ENCODE data around the gene TMEM150C.

Gene TMEM150C

GRCh38 chr4:82542642-82543041, 19.1 kb downstream of the TMEM150C start:
- H3K4me3 ChIP-seq = no peak overlapping the region
- DNase-seq = no peak
- no peak overlapping the region for H3K27ac ChIP-seq
- intact Hi-C loops (cut with DNase I; ENCODE audit: low total_unique reads) = no loop called here
- H3K9me3 ChIP-seq = peaks cover 0 to 5% (median 0%) of the 10 kb centered on the region in 3 donors
- no peaks in the 10 kb centered on the region for H3K27me3 ChIP-seq
- H3K36me3 ChIP-seq = no peaks in the 10 kb centered on the region
- TF ChIP-seq CTCF (IDR thresholded peaks at IDR 0.05) = no peak
- H3K4me1 ChIP-seq = no peaks in the 10 kb centered on the region

- Histone ChIP-seq H3K4me1 (no peaks in the 10 kb centered on the region), H3K4me3 (no peak overlapping the region), H3K27me3 (peaks cover 0 to 5% of the 10 kb centered on the region in 2 donors), H3K9me3 (no peaks in the 10 kb centered on the region), H3K27ac (no peak overlapping the region), H3K36me3 (no peaks in the 10 kb centered on the region)
- no peak for DNase-seq
- TF ChIP-seq CTCF (IDR thresholded peaks at IDR 0.05) = no peak
- intact Hi-C loops (cut with DNase I; ENCODE audit: low total_unique reads) = no loop called here
These were observed 32.5 kb downstream of the TMEM150C start for GRCh38 chr4:82529322-82529721.

DNA sequence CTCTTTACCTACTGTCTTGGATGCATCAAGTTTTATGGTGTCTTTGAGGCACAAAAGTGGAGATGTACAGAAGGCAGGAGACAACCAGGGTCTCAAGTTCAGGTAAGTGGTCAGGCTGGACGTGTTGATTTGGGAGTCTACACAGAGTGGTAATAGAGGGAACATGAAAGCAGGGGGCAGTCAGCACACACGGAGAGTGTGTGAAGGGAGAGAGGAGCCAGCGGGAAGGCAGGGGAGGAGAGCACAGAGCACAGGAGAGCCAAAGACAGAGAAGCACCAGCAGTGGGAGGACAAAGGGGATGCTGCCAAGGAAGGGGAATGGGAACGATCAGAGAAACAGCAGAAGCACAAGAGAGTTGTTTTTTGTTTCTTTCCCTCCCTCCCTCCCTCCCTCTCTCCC, 32.9 kb downstream of the TMEM150C start:
- H3K4me1 ChIP-seq = no peaks in the 10 kb centered on the region
- H3K27me3 ChIP-seq = peaks cover 0 to 5% of the 10 kb centered on the region in 2 donors
- H3K27ac ChIP-seq = no peak overlapping the region
- H3K4me3 ChIP-seq = no peak overlapping the region
- H3K36me3 ChIP-seq = no peaks in the 10 kb centered on the region
- DNase-seq = no peak
- no peak for TF ChIP-seq CTCF (IDR thresholded peaks at IDR 0.05)
- no peaks in the 10 kb centered on the region for H3K9me3 ChIP-seq
- intact Hi-C loops (cut with DNase I; ENCODE audit: low total_unique reads) = no loop called here

- H3K27ac ChIP-seq = no peak overlapping the region
- H3K27me3 ChIP-seq = peaks cover 0 to 5% of the 10 kb centered on the region in 2 donors
- no peaks in the 10 kb centered on the region for H3K9me3 ChIP-seq
- no peak for TF ChIP-seq CTCF (IDR thresholded peaks at IDR 0.05)
- H3K36me3 ChIP-seq = no peaks in the 10 kb centered on the region
- no peak overlapping the region for H3K4me3 ChIP-seq
- no peak for DNase-seq
- intact Hi-C loops (cut with DNase I; ENCODE audit: low total_unique reads) = no loop called here
- H3K4me1 ChIP-seq = no peaks in the 10 kb centered on the region
These were observed 33.7 kb downstream of the TMEM150C start for GRCh38 chr4:82528074-82528473.

GRCh38 chr4:82525307-82525911, 36.4 kb downstream of the TMEM150C start:
- H3K9me3 ChIP-seq = no peaks in the 10 kb centered on the region
- H3K27me3 ChIP-seq = peaks cover 0 to 5% of the 10 kb centered on the region in 2 donors
- no peaks in the 10 kb centered on the region for H3K36me3 ChIP-seq
- intact Hi-C loops (cut with DNase I; ENCODE audit: low total_unique reads) = no loop called here
- no peak for TF ChIP-seq CTCF (IDR thresholded peaks at IDR 0.05)
- H3K4me1 ChIP-seq = no peaks in the 10 kb centered on the region
- H3K27ac ChIP-seq = no peak overlapping the region
- no peak overlapping the region for H3K4me3 ChIP-seq
- no peak for DNase-seq
